HG03135 (cell line): Measurements from ENCODE around the gene ACTR5.
"Not testable (repeated sequence)": the region's sequence is repeated elsewhere in the genome, so short reads cannot be mapped to it uniquely, and the experiment has no call there.

ENCODE experiments used
- ATAC-seq: cut with Tn5 transposase; IDR thresholded peaks from one replicate; pipeline ENCODE4 v1.9.1; 2021; ENCODE audit warnings: mild to moderate bottlenecking, moderate library complexity; ENCODE audit not compliant: unreplicated experiment

The ACTR5 gene

DNA sequence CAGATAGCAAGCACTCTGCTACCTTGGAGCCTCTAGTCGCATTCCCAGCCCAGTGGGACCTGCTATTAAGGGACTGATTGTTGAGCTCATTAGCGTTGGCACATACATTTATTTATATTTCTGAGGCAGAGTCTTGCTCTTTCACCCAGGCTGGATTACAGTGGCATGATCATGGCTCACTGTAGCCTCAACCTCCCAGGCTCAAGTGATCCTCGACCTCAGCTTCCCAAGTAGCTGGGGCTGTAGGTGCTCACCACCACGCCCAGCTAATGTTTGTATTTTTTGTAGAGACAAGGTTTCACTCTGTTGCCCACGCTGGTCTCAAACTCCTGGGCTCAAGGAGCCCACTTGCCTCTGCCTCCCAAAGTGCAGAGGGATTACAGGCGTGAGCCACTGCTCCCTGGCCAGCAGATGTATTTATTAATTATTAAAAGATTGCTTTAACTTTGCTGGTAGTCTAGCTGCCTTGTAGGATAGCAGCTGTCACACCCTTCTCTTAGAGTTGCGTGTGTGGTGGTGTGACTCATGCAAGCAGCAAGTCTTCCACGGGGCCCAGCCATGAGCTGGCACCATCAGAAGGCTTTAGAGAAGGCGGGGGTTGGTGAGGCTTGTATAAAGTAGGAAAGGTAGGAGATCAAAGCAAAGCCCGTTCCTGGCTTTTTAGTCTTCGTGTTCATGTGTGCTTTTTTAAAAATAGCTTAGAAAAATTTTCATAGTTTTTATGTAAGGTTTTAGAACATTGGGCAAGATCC lies 16.5 kb downstream of the ACTR5 start:
- no peak for ATAC-seq

DNA sequence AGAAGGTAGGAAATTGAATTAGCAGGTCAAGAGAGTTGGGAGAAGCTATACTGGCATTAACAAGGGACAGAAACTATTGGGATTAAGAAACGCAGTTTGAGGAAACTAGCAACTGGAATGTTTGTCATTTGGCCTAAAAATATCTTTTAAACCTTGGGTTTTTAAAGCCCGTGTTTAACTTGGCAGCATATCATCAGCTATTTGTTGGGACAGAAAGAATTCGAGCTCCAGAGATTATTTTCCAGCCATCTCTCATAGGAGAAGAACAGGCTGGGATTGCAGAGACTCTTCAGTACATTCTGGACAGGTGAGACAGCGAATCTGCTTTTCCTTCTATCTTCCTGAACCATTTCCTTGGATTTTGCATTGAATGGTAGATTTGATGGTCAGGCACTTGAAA lies 17.8 kb downstream of the ACTR5 start:
- no peak for ATAC-seq

DNA sequence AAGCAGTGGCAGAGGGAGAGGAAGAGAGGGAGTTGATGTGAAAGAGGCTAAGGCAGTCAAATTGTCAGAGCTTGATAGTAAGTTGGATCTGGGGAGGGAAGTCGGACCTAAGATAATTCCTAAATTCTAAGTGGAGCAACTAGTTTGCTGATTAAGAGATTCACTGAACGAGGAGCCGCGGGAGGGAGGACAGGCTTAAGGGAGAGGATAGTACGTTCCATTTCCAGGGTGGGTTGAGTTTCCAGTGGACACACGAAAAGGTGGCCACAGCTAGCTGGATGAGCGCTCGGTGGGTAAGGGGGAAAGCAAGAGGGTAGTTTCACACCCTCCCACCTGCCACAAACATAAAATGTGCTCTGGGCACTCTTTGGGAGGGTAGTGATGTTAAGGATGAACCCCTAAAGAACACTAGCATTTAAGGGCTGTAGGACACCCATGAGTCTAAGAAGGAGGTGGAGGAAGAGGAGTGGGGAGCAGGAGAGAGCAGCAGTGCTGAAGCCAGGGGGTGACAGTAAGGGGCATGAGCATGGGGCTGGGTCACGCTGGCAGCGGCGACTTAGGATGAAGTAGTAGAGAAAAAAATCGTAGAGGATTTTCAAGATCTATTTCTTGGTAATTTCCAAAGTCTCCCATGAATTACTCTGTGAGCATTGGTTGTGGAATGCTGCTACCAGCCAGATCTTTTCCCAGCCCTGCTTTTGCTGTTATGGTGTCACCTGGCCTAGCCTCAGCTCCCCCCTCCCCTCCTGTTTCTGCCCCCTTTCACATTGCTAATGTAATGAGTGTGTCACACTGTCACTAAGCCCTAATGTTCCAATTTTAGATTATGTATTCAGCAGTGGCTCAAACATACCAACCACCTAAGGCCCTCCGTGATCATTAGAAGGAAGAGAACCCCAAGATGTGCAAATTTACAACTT lies 21.4 kb downstream of the ACTR5 start:
- ATAC-seq = no peak

DNA sequence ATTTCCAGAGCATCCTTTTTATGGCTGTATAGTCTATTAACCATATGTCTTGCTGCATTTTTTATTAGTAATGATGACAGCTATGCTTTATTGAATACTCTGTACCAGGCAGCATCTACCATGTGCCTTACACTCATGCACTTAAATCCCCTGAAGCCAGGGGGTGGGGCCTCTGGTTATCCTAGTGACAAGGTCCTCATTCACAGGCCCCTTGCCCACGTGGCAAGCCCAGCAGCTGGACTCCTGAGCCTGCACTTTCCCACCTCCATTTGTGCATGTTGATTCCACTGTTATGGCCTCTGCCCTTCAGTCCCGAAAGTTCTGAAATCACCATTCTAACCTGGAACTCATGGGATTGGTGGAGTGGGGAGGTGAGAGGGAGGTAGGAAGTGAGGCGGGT lies 22.3 kb downstream of the ACTR5 start:
- no peak for ATAC-seq

DNA sequence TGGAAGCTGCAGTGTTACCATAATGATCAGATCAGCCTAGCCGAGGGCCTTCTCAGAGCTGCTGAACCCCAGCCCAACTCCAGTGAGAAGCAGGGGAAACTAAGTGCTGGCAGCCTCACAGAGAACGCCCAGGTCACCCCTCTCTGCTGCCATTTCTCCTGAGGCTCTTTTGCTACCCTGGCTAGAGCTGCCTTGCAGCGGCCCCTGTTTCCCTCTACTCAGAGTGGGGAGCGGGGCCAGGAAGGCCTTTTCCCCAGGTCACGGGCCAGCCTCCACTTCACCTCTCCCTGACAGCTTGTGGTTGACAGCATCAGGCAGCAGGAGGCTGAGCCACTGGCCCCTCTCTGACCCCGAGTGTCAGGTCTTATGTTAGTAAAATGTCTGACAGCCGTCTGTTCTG lies 22.7 kb downstream of the ACTR5 start:
- ATAC-seq = no peak

DNA sequence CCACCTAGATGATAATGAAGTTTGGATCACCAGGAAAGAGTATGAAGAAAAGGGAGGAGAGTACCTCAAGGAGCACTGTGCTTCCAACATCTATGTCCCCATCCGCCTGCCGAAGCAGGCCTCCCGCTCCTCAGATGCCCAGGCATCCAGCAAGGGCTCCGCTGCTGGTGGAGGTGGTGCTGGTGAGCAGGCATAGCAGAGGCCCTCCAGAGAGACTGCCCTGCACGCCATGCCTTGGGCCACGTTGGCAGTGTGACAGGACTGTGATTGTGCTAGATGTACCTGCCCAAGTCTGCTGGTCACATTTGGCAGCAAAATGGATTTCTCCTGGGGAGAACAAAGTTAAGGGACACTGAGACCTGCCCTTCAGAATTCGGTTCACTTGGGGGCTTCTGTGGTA lies 23.4 kb downstream of the ACTR5 start:
- ATAC-seq = no peak

DNA sequence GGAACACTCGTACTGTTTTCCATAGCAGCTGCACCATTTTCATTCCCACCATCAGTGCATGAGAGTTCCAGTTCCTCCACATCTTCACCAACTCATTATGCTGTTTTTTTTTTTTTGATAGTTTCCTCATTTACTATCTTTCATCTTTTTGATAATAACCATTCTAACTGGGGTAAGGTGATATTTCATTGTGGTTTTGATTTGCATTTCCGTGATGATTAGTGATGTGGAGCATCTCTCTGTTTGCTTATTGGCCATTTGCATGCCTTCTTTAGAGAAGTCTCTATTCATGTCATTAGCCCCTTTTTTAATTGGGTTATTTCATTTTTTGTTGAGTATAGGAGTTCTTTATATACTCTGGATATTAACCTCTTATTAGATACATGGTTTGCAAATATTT lies 25.9 kb downstream of the ACTR5 start:
- no peak for ATAC-seq

DNA sequence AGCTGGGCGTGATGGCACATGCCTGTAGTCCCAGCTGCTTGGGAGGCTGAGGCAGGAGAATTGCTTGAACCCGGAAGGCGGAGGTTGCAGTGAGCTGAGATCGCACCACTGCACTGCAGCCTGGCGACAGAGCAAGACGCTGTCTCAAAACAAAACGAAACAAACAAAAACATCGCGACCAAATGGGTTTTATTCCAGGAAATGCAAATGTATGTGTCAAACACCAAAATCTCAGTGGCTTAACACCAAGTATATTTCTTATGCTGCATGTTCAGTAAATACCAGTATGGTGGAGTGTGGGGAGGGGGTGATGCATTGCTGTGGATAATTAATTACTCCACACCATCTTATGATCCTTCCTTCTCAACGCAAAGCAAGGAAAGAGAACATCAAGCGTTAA lies 28.1 kb downstream of the ACTR5 start:
- no peak for ATAC-seq

DNA sequence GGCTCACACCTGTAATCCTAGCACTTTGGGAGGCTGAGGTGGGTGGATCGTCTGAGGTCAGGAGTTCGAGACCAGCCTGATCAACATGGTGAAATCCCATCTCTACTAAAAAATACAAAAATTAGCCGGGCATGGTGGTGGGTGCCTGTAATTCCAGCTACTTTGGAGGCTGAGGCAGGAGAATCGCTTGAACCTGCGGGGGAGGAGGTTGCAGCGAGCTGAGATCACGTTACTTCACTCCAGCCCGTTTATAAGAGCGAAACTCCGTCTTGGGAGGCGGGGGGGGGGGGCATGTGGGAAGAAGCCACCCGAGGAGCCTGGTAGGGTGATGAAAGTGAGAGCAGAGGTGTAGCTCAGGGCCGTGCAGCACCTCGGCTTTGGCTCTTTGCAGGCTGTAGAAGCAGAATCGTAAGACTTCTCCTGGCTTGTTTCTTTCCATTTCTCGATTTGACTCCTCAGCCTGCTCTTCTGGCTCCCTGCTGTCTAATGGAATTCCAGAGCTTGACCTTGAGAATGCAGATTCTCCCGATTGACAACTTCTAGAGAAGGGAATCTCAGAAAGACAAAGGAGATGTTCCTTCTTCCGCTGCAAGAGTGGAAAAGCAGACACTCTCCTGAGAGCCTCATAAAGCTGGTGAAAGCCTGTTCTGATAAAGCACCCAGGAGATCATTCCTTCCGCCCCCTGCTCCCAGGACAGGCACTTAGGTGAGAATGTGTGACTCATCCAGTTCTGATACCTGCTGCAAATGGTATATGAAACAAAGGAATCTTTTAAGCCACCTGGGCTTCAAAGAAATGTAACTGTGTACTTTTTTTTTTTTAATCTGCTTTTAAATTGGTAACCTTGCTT lies 31.2 kb downstream of the ACTR5 start:
- ATAC-seq = no peak

DNA sequence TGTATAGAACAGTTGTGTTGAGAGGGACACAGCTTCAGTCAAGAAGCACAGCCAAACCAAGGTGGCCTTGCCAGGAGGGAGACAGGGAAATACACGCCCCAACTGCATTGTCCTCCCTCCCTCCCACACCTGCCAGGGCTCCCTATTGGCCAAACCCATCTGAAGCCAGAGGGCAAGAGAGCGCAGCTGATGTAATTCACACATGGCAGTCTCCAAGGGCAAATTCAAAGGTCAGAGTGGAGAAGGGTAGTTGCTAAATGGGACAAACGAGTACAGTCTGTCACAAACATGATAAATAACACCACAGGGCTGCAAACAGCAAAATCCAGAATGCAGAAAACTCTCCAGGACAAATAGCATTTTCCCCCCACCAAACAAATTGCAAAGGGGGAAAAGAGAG lies 34.0 kb downstream of the ACTR5 start:
- no peak for ATAC-seq

DNA sequence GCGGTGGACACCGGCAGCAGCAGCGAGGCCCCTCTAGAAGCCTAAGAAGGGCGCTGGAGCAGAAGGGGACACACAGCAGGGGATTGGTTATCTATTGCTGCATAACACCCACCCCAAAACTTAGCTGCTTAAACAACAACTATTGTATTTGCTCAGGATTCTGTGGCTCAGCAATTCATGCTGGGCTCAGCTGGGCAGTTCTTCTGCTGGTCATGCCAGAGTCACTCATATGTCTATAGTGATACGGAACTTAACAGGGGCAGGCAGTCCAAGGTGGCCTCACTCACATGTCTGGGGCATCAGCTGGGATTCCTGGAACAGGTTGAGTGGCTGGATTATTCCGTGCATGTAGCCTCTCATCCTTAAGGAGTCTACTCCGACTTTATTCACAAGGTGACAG lies 39.6 kb downstream of the ACTR5 start:
- ATAC-seq = no peak

DNA sequence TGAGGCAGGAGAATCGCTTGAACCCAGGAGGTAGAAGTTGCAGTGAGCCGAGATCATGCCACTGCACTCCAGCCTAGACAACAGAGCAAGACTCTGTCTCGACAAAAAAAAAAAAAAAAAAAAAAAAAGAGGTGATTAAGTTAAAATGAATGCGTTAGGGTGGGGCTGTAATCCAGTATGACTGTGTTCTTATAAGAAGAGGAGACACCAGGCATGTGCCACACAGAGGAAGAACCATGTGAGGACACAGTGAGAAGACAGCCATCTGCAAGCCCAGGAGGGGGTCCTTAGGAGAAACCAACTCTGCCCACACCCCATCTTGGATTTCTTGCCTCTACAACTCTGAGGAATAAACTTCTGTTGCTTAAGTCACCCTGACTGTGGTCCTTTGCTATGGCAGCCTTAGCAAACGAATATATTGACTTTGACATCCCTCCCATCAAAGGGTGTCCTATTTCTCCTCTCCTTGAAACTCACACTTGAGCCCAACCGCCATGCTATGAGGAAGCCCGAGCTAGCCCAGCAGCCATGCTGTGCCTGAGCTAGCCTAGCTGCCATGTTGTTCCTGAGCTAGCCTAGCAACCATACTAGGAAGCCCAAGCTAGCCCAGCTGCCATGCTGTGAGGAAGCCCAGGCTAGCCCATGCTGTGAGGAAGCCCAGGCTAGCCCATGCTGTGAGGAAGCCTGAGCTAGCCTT lies 41.4 kb downstream of the ACTR5 start:
- ATAC-seq = no peak

DNA sequence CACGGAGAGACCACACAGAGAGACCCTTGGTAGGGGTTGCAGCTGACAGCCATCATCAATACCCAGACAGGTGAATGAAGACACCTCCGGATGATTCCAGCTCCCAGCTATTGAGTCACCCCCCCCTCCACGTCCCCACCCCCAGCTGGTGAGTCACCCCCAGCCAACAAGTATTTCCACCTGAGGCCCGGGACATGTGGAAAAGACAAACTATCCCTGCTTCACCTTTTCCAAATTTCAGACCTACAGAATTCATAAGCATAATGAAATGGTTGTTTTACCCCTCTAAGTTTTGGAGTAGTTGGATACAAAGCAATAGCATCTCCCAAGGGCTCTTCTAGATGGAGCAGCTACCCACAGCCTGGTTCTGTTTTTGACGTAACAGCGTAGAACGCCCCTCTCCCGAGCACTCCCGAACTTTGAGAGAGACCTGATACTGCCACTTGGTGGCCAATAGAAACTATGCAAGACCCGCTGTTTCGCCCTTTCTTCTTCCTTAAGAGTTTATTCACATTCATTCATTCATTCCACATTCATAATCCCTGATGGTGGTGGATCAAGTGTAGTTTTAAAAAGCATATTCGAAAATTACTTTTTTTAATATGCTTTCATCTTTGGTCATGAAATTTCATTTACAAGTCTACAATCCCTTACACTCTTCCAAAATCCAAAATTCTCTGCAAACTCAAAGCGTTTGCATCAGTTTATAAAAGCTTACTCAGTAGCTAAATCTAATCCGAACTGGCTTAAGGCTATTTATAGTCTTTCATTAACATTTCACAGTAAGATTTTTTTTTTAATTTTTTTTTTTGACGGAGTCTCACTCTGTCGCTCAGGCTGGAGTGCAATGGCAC lies 42.2 kb downstream of the ACTR5 start:
- no peak for ATAC-seq

DNA sequence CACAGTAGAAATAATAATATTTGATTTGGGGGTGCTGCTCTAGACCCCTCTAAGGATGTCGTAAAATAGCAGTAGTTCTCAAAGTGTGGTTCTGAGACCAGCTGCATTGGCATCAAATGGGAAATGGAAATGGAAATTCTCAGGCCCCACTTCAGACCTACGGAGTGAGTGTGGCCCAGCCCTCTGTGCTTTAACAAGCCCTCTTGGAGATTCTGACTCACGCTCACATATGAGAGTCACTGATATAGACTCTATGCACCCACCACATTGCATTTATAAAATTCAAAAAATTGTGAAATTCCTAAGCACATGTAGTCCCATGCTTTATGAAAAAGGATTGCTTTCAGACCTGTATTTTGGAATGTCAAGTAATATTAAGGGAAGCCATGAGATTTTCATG lies 43.0 kb downstream of the ACTR5 start:
- ATAC-seq = no peak

DNA sequence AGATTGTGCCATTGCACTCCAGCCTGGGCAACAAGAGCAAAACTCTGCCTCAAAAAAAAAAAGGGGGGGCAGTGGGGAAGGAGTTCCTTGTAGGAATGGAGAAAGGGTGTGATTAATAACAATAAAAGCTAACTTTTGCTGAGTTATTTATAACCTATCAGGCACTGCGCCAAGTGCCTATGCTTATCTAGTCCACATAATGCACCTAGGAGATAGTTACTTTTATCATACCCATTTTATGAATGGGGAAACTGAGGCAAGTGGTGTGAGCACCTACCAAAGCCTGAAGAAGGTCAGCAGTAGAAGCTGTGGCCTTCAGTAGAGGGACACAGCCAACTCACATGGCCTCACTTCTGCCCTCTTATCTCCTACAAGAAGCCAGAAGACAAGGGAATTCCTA lies 43.7 kb downstream of the ACTR5 start:
- no peak for ATAC-seq

DNA sequence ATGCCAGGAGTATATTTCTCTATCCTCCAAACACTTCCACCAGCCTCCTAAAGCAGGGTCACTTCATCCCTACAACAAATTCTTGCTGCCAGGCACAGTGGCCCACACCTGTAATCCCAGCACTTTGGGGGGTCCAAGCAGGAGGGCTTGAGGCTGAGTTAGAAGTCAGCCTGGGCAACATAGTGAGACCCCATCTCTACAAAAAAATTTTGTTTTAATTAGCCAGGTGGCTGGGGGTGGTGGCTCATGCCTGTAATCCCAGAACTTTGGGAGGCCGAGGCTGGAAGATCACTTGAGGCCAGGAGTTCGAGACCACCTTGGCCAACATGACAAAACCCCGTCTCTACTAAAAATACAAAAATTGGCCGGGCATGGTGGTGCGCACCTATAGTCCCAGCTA lies 45.8 kb downstream of the ACTR5 start:
- not testable (repeated sequence) for ATAC-seq

DNA sequence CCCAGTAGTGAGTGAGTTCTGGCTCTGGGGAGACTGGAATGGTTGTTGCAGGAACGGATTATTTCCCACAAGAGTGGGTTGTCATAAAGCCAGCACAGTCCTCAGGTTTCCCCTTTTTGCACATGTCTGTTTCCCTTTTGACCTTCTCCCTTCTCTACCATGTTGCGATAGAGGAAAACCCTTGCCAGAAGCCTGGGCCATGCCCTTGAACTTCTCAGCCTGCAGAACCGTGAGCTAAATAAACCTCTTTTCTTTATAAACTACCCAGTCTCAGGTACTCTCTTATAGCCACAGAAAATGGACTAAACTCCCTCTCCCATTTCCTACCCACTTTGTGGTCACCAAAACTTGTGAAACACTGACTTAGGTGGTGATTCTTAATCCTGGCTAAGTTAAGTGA lies 50.0 kb downstream of the ACTR5 start:
- ATAC-seq = no peak

DNA sequence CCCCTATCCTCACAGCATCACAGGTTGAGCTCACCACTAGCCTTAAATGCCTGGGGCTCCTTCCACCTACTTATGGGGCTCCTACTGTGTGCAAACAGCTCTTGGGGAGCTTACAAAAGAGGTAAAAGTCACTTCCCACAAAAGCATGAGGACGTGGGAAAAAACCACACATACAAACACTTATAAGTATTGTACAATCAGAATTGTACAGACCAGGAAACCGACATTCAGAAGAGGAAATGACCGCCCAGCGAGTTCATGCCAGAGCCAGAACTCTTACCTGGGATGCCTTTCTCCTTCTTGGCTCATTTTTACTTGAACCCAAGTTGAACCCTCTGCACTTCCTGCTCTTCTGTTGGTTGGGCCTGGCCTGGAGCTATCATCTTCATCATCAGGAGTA lies 50.9 kb downstream of the ACTR5 start:
- no peak for ATAC-seq

DNA sequence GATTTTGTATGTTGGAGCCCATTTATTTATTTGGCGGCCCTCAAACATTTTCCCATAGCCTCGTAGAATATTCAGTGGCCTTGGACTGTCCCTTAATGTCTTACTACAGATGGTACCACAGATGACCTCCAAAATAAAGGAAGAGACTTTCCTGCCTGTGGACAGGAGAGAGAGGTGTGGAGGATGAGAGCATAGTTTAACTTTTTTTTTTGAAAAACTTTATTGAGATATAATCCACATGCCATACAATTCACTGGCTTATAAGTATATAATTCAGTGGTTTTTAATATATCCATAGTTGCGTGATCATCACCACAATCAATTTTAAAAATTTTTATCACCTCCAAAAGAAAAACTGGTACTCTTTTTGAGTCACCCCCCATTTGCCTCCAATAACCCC lies 52.6 kb downstream of the ACTR5 start:
- ATAC-seq = no peak

DNA sequence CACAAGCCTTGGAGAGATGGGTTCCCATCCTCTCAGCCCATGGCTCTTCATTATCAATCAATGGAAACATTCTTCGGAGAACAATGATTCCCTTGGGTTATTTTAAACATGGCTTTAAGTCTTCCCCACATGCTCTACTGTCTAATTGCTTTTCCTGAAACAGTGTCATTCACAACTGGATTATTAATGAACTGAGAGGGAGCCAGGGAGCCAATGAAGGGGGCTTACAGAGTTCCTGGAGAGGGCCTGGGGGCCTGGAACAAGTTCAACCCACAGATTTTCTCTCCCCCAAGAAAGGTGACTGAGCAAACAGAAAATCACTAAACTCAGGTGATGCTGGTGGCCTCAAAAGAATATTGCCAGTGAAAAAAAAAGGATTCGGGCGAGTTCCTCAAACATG lies 56.0 kb downstream of the ACTR5 start:
- ATAC-seq = no peak
